H1 (cell line): ENCODE measurements around the gene ACTG2. TPM values are rescaled to one million over a fixed set of nuclear protein-coding genes. Genes with fewer than 3 reads are reported as not detected.

ENCODE experiments used
- CBX5 ChIP-seq: fragments of 300-800, 300-1000 bp; sonication (generic); IDR thresholded peaks from 2 replicates; pipeline ENCODE4 v1.7.1; 2016; ENCODE audit warnings: antibody characterized with exemption, low read length, low read depth
- FOSL1 ChIP-seq: IDR thresholded peaks from 2 replicates; pipeline ENCODE4 v1.6.1; 2011; ENCODE audit warnings: mild to moderate bottlenecking, low read depth, low read length, moderate library complexity; ENCODE audit not compliant: insufficient read depth
- HDAC6 ChIP-seq: IDR thresholded peaks from one replicate; pipeline ENCODE4 v1.7.1; 2012; ENCODE audit warnings: low read depth, mild to moderate bottlenecking, inconsistent platforms, low read length, moderate library complexity
- NANOG ChIP-seq: IDR thresholded peaks from 2 replicates; pipeline ENCODE4 v1.6.1; 2011; ENCODE audit warnings: low read length, low read depth, mild to moderate bottlenecking, inconsistent platforms; ENCODE audit not compliant: insufficient read depth, poor library complexity, severe bottlenecking
- SIX5 ChIP-seq: IDR thresholded peaks from 2 replicates; pipeline ENCODE4 v1.6.1; 2011; ENCODE audit warnings: mild to moderate bottlenecking, low read depth, low read length
- TEAD4 ChIP-seq: IDR thresholded peaks from 2 replicates; pipeline ENCODE4 v1.6.1; 2012; ENCODE audit warnings: low read depth, low read length, inconsistent platforms, mixed read lengths
- polyA plus RNA-seq, 7 experiments: library from polyadenylated mRNA; depleted of rRNA in 3 of 7; stranded (reverse) in 5 of 7; unstranded in 2 of 7; fragments of >200 nt in 5 of 7; fragments of 200-250 nt in 2 of 7; gene quantifications; 1 replicate in 5 of 7; 2 replicates in 1 of 7; 4 replicates in 1 of 7; pipeline versions ENCODE4 v1.2.1 to v1.2.3, GENCODE V29; 2011 to 2013; ENCODE audit warnings: missing spikeins in 2 of 7, mixed read lengths in 2 of 7
- total RNA-seq: library from RNA; stranded (reverse); fragmentation: NEBNext Ultra II Directional; extraction: Animal tissue kit (Norgen Biotek cat#: 25700); gene quantifications from 2 replicates; pipeline ENCODE4 v1.2.1, GENCODE V29; 2021
- TF ChIP-seq, protein P1 (sequence below): IDR thresholded peaks from 2 replicates; pipeline ENCODE4 v1.6.1; 2012; ENCODE audit warnings: inconsistent platforms

The ACTG2 gene
- total and polyA plus RNA-seq, 2 of the 8 experiments (the other 6 are each of a cell fraction or from before 2014, with no cell fraction given): 6.2 to 13.7 TPM

DNA sequence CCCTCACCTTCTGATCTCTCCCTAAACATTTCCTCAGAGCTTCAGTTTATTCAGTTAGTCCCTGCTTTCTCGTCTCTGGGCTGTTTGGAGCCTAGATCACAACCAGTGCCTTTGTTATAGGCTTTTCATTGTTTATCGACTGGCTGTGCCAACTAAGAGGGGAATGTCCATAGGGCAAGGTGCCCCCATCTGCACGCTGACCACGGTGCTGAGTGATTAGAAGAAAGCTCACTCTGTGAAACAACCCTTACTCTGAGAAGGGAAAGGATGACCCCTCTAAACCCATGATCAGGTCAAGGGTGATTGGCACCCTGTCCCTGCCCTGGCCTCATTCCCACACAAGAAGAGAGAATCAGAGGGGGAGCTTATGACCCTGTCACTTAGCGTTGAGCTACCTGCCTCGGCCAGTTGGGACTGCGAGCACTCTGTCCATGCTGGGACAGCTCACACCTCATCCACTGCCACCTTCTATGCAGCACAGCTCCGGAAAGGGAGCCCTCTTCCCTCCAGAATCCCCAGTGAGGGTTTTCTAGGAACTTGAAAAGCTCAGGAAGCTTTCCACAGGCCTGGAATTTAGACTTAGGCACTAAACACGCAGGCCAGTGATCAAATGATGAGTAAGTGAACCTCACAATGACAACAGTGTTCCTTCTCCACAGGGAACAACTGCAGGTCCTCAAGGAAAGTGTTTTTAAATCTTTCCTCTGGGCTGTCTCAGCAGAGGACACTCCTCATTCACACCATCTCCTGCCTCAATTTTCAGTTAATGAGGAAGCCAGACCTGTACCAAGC is 2.3 kb upstream of the ACTG2 start (continued):
- TF ChIP-seq, protein P1, sequence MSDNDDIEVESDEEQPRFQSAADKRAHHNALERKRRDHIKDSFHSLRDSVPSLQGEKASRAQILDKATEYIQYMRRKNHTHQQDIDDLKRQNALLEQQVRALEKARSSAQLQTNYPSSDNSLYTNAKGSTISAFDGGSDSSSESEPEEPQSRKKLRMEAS: no peak
- TF ChIP-seq CBX5 (no peak), HDAC6 (no peak), SIX5 (no peak), NANOG (no peak), FOSL1 (no peak), TEAD4 (no peak)
- TF ChIP-seq, all 59 proteins: peak for 0
